Gastroesophageal sphincter (tissue), 4 donors: ENCODE measurements around the gene FAM83D. TPM values are rescaled to one million over a fixed set of nuclear protein-coding genes. Genes with fewer than 3 reads are reported as not detected.

Experiments used
- ATAC-seq: fragments of 150-250 bp; one replicate; pipeline ENCODE4 v1.9.1; 2016; ENCODE audit warnings: mild to moderate bottlenecking, moderate library complexity
- H3K27ac ChIP-seq, 4 donors: fragments of 200-600 bp; sonication (generic) in 3 of 4; 1 replicate in 3 of 4; 2 replicates in 1 of 4; pipeline ENCODE4 v1.5.1; 2016 to 2019
- H3K27me3 ChIP-seq: fragments of 200-600 bp; sonication (generic); one replicate; pipeline ENCODE4 v1.5.1; 2019
- H3K36me3 ChIP-seq, 2 donors: fragments of 200-600 bp; sonication (generic); one replicate each; pipeline ENCODE4 v1.5.1; 2019; ENCODE audit warnings: control low read depth in 1 of 2
- H3K4me1 ChIP-seq, 3 donors: fragments of 200-600 bp; sonication (generic); 1 replicate in 2 of 3; 2 replicates in 1 of 3; pipeline ENCODE4 v1.5.1; 2016 to 2019; ENCODE audit warnings: control low read depth in 2 of 3
- H3K4me3 ChIP-seq, 2 donors: fragments of 200-600 bp; sonication (generic); one replicate each; pipeline ENCODE4 v1.5.1; 2019; ENCODE audit warnings: mild to moderate bottlenecking in 1 of 2, moderate library complexity in 1 of 2
- H3K9me3 ChIP-seq, 3 donors: fragments of 200-600 bp; sonication (generic); one replicate each; pipeline ENCODE4 v1.5.1; 2017 to 2019; ENCODE audit warnings: control low read depth in 2 of 3
- CTCF ChIP-seq, 4 experiments: fragments of 200-600 bp in 2 of 4; fragments of 450-650 bp in 2 of 4; sonication (generic) in 1 of 4; IDR thresholded peaks; one replicate each; pipeline ENCODE4 v1.5.1; 2017 to 2019; ENCODE audit warnings: antibody characterized with exemption in 4 of 4, mild to moderate bottlenecking in 2 of 4, moderate library complexity in 2 of 4
- EP300 ChIP-seq: sonication (generic); formaldehyde crosslinking; IDR thresholded peaks from one replicate; pipeline ENCODE4 v1.6.1; 2017; ENCODE audit warnings: antibody characterized with exemption, mild to moderate bottlenecking
- POLR2A ChIP-seq, 2 donors: fragments of 450-650 bp; IDR thresholded peaks; one replicate each; pipeline ENCODE4 v1.6.1; 2017; ENCODE audit warnings: antibody characterized with exemption in 2 of 2, mild to moderate bottlenecking in 2 of 2, moderate library complexity in 1 of 2
- POLR2AphosphoS5 ChIP-seq: sonication (generic); formaldehyde crosslinking; IDR thresholded peaks from one replicate; pipeline ENCODE4 v1.6.1; 2017; ENCODE audit warnings: antibody characterized with exemption
- WGBS, 2 donors: methylation state at CpG; one replicate each; pipeline ENCODE4 v1.1.5; 2018; ENCODE audit warnings: low coverage in 1 of 2; 5-methylcytosine and 5-hydroxymethylcytosine counted together
- total RNA-seq, 4 donors: library from RNA; depleted of rRNA; stranded (reverse); fragments of >200 nt; gene quantifications; one replicate each; pipeline ENCODE4 v1.1.0, GENCODE V29; 2016

Gene FAM83D
- total RNA-seq, 4 donors from 2014 or later: 62.7 to 240 (median 158) TPM

- Histone ChIP-seq H3K27me3 (peaks cover 51% of the 10 kb centered on the region), H3K27ac (no peak overlapping the region), H3K9me3 (no peaks in the 10 kb centered on the region), H3K4me1 (no peaks in the 10 kb centered on the region), H3K4me3 (no peak overlapping the region), H3K36me3 (peaks cover 0 to 4% of the 10 kb centered on the region in 2 donors)
- no CpG with 5 or more reads among the region's 13 CpGs for WGBS, 2 donors
- TF ChIP-seq POLR2A (IDR thresholded peaks at IDR 0.05) (no peak), CTCF (IDR thresholded peaks at IDR 0.05) (no peak), POLR2AphosphoS5 (no peak), EP300 (no peak)
- ATAC-seq: no peak
Measured at GRCh38 chr20:38888059-38888831, 38.0 kb upstream of the FAM83D start.

DNA sequence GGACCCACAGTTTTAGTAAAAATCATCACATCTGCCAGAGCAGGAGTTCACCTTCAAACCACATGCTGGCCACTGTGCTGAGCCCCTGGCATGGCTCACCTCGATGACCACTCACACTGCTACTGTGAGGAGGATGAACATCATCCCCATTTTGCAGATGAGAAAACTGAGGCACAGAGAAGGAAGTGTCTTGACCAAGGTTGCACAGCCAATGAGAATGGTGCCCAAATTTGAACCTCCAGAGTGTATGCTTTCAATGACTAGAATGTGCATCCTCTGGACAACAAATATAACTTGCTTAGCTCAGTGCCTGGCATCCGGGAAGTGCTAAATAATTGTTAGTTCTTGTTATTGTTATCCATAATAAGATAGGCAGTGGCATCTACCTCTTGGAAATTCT is 37.2 kb upstream of the FAM83D start:
- H3K9me3 ChIP-seq: no peaks in the 10 kb centered on the region
- H3K4me1 ChIP-seq: peaks cover 0 to 6% (median 2%) of the 10 kb centered on the region in 3 donors
- WGBS, 2 donors: 71 to 82% methylated on average over 2 of the region's 2 CpGs
- H3K36me3 ChIP-seq: peaks cover 0 to 4% of the 10 kb centered on the region in 2 donors
- no peak for TF ChIP-seq CTCF (IDR thresholded peaks at IDR 0.05)
- TF ChIP-seq POLR2AphosphoS5: no peak
- no peak for TF ChIP-seq EP300
- no peak overlapping the region for H3K4me3 ChIP-seq
- H3K27ac ChIP-seq: no peak overlapping the region
- peaks cover 52% of the 10 kb centered on the region for H3K27me3 ChIP-seq
- no peak for ATAC-seq

DNA sequence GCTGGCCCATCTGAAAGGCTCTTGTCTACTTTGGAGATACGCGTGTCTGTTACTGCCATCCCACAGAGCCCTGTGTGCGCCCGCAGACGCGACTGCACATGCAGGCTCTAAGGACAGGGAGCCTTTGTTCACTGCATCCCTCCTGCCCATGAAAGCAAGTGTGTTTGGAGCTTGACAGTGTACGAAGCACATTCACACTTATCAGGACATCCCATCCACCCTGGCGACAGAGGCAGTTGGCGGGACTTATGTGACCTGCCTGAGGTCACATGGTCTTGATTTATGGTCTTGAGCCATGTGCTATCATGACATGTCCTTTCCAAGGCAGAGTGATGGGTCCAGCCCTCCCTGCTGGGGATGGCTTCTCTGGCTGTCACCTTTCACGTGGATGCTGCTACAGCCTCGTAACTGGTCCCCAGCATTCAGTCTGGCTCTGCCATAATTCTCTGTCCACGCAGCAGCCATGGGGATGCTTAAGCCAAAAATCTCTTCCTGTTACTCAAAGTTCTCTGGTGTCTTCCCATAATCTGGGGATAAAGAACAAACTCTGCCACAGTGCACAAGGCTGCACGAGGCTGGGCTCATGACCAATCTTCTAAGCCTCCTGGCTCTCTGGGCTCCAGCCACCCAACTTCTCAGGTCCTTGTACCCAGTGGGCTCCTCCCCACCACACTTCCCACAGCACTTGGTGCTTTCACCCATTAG is 36.3 kb upstream of the FAM83D start:
- ATAC-seq: no peak
- 29 to 48% methylated on average over 3 to 5 of the region's 13 CpGs for WGBS, 2 donors
- peaks cover 0 to 8% (median 5%) of the 10 kb centered on the region in 3 donors for H3K4me1 ChIP-seq
- no peaks in the 10 kb centered on the region for H3K9me3 ChIP-seq
- TF ChIP-seq CTCF (IDR thresholded peaks at IDR 0.05): no peak
- TF ChIP-seq POLR2A (IDR thresholded peaks at IDR 0.05): no peak
- no peak for TF ChIP-seq EP300
- TF ChIP-seq POLR2AphosphoS5: no peak
- no peak overlapping the region for H3K27ac ChIP-seq
- H3K27me3 ChIP-seq: peaks cover 48% of the 10 kb centered on the region
- H3K4me3 ChIP-seq: no peak overlapping the region
- peaks cover 0 to 4% of the 10 kb centered on the region in 2 donors for H3K36me3 ChIP-seq

- TF ChIP-seq POLR2AphosphoS5 (no peak), CTCF (IDR thresholded peaks at IDR 0.05) (no peak), EP300 (no peak), POLR2A (IDR thresholded peaks at IDR 0.05) (no peak)
- Histone ChIP-seq H3K4me3 (no peak overlapping the region), H3K36me3 (peaks cover 0 to 4% of the 10 kb centered on the region in 2 donors), H3K27ac (no peak overlapping the region), H3K9me3 (no peaks in the 10 kb centered on the region), H3K4me1 (peaks cover 0 to 8% (median 5%) of the 10 kb centered on the region in 3 donors), H3K27me3 (peaks cover 48% of the 10 kb centered on the region)
- 56 to 69% methylated on average over 2 of the region's 3 CpGs for WGBS, 2 donors
- no peak for ATAC-seq
Measured at GRCh38 chr20:38890497-38890818, 35.8 kb upstream of the FAM83D start.
